ENCODE data around the gene FGF2. TPM values are rescaled to one million over a fixed set of nuclear protein-coding genes. Genes with fewer than 3 reads are reported as not detected.

FGF2 gene
- total and polyA plus RNA-seq, 4 donors, result 0.52 to 1.4 (median 0.98) TPM

- no peak overlapping the region for H3K27ac ChIP-seq (ENCODE audit: low read depth in 1 of 2, low read length in 2 of 2)
- no peak overlapping the region for H3K4me3 ChIP-seq (ENCODE audit: low read depth in 1 of 3, low read length in 3 of 3)
- no peak for DNase-seq (ENCODE audit: low spot score)
- H3K9ac ChIP-seq (ENCODE audit: low read depth in 1 of 2, low read length in 2 of 2), result no peak overlapping the region
- 98% methylated on average over 6 of the region's 6 CpGs for WGBS
- peaks cover 0 to 7% (median under 1%) of the 10 kb centered on the region in 4 donors for H3K4me1 ChIP-seq (ENCODE audit: control insufficient read depth in 4 of 4, insufficient read depth in 4 of 4, low read length in 3 of 4)
- H3K36me3 ChIP-seq (ENCODE audit: control insufficient read depth in 4 of 4, insufficient read depth in 3 of 4, low read depth in 1 of 4, low read length in 3 of 4), result no peaks in the 10 kb centered on the region
- no peaks in the 10 kb centered on the region for H3K27me3 ChIP-seq (ENCODE audit: control insufficient read depth in 4 of 4, insufficient read depth in 4 of 4, low read length in 3 of 4)
- TF ChIP-seq RXRA (IDR thresholded peaks at IDR 0.05) (no peak), FOXA1 (IDR thresholded peaks at IDR 0.05) (no peak), ATF3 (IDR thresholded peaks at IDR 0.05) (no peak), GABPA (IDR thresholded peaks at IDR 0.05 in 1 of 2, conservative IDR thresholded peaks at IDR 0.05 in 1 of 2) (no peak), MAX (IDR thresholded peaks at IDR 0.05) (no peak), NR2F2 (IDR thresholded peaks at IDR 0.05) (no peak), REST (IDR thresholded peaks at IDR 0.05) (no peak), TAF1 (conservative IDR thresholded peaks at IDR 0.05) (no peak), JUND (IDR thresholded peaks at IDR 0.05) (no peak)
- no peaks in the 10 kb centered on the region for H3K9me3 ChIP-seq (ENCODE audit: control insufficient read depth in 4 of 4, low read length in 3 of 4)
Observed at GRCh38 chr4:122815248-122815647, 11.4 kb upstream of the FGF2 start.

GRCh38 chr4:122816476-122816875 is 10.2 kb upstream of the FGF2 start:
- TF ChIP-seq NR2F2 (IDR thresholded peaks at IDR 0.05) (no peak), RXRA (IDR thresholded peaks at IDR 0.05) (no peak), SP1 (IDR thresholded peaks at IDR 0.05) (no peak), HNF4G (IDR thresholded peaks at IDR 0.05) (no peak), JUND (IDR thresholded peaks at IDR 0.05) (no peak), FOXA1 (IDR thresholded peaks at IDR 0.05) (no peak)
- Histone ChIP-seq H3K27me3 (ENCODE audit: control insufficient read depth in 4 of 4, insufficient read depth in 4 of 4, low read length in 3 of 4) (no peaks in the 10 kb centered on the region), H3K4me3 (ENCODE audit: low read depth in 1 of 3, low read length in 3 of 3) (no peak overlapping the region), H3K4me1 (ENCODE audit: control insufficient read depth in 4 of 4, insufficient read depth in 4 of 4, low read length in 3 of 4) (no peaks in the 10 kb centered on the region), H3K36me3 (ENCODE audit: control insufficient read depth in 4 of 4, insufficient read depth in 3 of 4, low read depth in 1 of 4, low read length in 3 of 4) (no peaks in the 10 kb centered on the region), H3K9me3 (ENCODE audit: control insufficient read depth in 4 of 4, low read length in 3 of 4) (no peaks in the 10 kb centered on the region), H3K9ac (ENCODE audit: low read depth in 1 of 2, low read length in 2 of 2) (no peak overlapping the region), H3K27ac (ENCODE audit: low read depth in 1 of 2, low read length in 2 of 2) (no peak overlapping the region)
- no peak for DNase-seq (ENCODE audit: low spot score)
- 99% methylated on average over 4 of the region's 4 CpGs for WGBS

GRCh38 chr4:122819708-122820449 is 6.8 kb upstream of the FGF2 start:
- H3K4me1 ChIP-seq (ENCODE audit: control insufficient read depth in 4 of 4, insufficient read depth in 4 of 4, low read length in 3 of 4), result no peaks in the 10 kb centered on the region
- no peaks in the 10 kb centered on the region for H3K9me3 ChIP-seq (ENCODE audit: control insufficient read depth in 4 of 4, low read length in 3 of 4)
- 56% methylated on average over 7 of the region's 7 CpGs for WGBS
- H3K9ac ChIP-seq (ENCODE audit: low read depth in 1 of 2, low read length in 2 of 2), result no peak overlapping the region
- H3K27me3 ChIP-seq (ENCODE audit: control insufficient read depth in 4 of 4, insufficient read depth in 4 of 4, low read length in 3 of 4), result no peaks in the 10 kb centered on the region
- H3K27ac ChIP-seq (ENCODE audit: low read depth in 1 of 2, low read length in 2 of 2), result no peak overlapping the region
- DNase-seq (ENCODE audit: low spot score), result no peak
- H3K4me3 ChIP-seq (ENCODE audit: low read depth in 1 of 3, low read length in 3 of 3), result no peak overlapping the region
- H3K36me3 ChIP-seq (ENCODE audit: control insufficient read depth in 4 of 4, insufficient read depth in 3 of 4, low read depth in 1 of 4, low read length in 3 of 4), result no peaks in the 10 kb centered on the region
- peak; percentile 55 for TF ChIP-seq ATF3 (IDR thresholded peaks at IDR 0.05)
- no peak for TF ChIP-seq CTCF (IDR thresholded peaks at IDR 0.05; ENCODE audit: low read depth, low read length, missing input control)
- TF ChIP-seq ZBTB33 (IDR thresholded peaks at IDR 0.05), result no peak
- peak in 1 of 2 donors; percentile 7 for TF ChIP-seq RAD21 (IDR thresholded peaks at IDR 0.05)
- TF ChIP-seq REST (IDR thresholded peaks at IDR 0.05), result no peak
- peak; percentile 16 to 32 for TF ChIP-seq JUND (IDR thresholded peaks at IDR 0.05)
- no peak for TF ChIP-seq SP1 (IDR thresholded peaks at IDR 0.05)

Data from liver (tissue), 9 donors.